ENCODE results near the gene UST. TPM values are rescaled to one million over a fixed set of nuclear protein-coding genes. Genes with fewer than 3 reads are reported as not detected.

The UST gene
- total RNA-seq, 2 donors from 2014 or later = 24.2 to 30.8 TPM

DNA sequence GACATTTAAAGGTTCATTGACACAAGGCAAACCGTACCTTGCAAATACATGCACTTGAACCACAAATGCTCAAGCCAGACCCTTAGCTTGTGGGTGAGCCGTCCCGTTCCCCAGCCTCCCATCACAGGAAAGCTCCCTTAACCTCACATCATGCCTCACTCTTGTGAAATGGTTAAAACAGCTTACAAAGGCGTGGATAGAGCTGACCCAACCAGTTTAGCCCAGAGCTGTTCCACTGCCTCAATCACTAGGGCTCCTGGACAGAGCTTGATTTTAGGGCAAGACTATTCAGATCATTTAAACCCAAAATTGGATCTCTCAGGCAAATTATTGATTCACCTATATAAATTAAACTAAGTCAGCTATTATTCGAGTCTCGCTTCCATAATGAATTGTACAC is 341.1 kb downstream of the UST start:
- no peaks in the 10 kb centered on the region for H3K36me3 ChIP-seq
- ATAC-seq (ENCODE audit: insufficient number of reproducible peaks, low FRiP score, low read depth) (no peak), DNase-seq (ENCODE audit: low spot score) (no peak)
- TF ChIP-seq, protein P1, sequence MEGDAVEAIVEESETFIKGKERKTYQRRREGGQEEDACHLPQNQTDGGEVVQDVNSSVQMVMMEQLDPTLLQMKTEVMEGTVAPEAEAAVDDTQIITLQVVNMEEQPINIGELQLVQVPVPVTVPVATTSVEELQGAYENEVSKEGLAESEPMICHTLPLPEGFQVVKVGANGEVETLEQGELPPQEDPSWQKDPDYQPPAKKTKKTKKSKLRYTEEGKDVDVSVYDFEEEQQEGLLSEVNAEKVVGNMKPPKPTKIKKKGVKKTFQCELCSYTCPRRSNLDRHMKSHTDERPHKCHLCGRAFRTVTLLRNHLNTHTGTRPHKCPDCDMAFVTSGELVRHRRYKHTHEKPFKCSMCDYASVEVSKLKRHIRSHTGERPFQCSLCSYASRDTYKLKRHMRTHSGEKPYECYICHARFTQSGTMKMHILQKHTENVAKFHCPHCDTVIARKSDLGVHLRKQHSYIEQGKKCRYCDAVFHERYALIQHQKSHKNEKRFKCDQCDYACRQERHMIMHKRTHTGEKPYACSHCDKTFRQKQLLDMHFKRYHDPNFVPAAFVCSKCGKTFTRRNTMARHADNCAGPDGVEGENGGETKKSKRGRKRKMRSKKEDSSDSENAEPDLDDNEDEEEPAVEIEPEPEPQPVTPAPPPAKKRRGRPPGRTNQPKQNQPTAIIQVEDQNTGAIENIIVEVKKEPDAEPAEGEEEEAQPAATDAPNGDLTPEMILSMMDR (IDR thresholded peaks at IDR 0.05) = no peak
- no peaks in the 10 kb centered on the region for H3K27me3 ChIP-seq (replicated peaks; ENCODE audit: insufficient read depth)
- no peaks in the 10 kb centered on the region for H3K4me1 ChIP-seq (ENCODE audit: control insufficient read depth in 1 of 2, low read depth in 2 of 2)
- H3K4me3 ChIP-seq = no peak overlapping the region
- H3K27ac ChIP-seq = no peak overlapping the region
- no peaks in the 10 kb centered on the region for H3K9me3 ChIP-seq

DNA sequence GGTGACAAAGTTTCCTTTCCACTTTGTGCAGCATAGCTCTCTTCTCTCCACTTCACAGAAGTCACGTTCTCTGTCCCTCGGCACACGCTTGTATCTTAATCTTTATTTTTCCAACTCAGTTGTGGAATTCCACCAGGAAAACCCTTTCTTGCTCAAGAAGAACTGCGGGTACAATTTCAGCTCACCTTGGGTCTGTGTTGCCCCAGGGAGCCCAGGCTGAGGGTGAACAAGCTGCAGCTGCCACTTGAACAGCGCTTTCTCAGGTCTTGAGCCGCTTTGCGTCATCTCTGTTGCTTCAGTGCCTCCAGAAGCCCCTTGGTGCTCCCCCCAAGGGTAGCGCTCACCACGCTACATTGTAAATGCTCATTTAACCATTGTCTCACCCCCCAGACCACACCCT is 341.5 kb downstream of the UST start:
- Histone ChIP-seq H3K27ac (no peak overlapping the region), H3K4me1 (ENCODE audit: control insufficient read depth in 1 of 2, low read depth in 2 of 2) (no peaks in the 10 kb centered on the region), H3K36me3 (no peaks in the 10 kb centered on the region), H3K9me3 (no peaks in the 10 kb centered on the region), H3K27me3 (replicated peaks; ENCODE audit: insufficient read depth) (no peaks in the 10 kb centered on the region), H3K4me3 (no peak overlapping the region)
- TF ChIP-seq, protein P1 (IDR thresholded peaks at IDR 0.05) = no peak
- ATAC-seq (ENCODE audit: insufficient number of reproducible peaks, low FRiP score, low read depth) = no peak
- no peak for DNase-seq (ENCODE audit: low spot score)

DNA sequence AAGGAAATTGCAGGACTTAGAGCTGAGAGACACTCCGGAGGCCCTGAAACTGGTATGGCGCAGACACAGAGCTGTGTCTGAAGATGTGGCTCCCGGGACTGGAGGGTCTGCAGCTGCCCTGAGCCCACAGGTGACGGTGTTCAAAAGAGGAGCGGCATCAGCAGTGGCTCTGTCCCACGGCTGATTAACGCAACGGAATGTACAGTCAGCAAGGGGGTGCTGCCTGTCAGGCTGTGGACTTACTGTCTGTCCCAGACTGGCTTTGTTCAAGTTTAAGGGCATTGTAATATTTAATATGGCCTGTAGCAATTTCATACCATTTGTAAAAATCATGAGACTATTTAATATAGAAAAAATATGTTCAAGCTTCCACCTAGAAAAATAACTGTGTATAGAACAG is 342.7 kb downstream of the UST start:
- TF ChIP-seq, protein P1 (IDR thresholded peaks at IDR 0.05) = no peak
- peaks cover 2 to 11% of the 10 kb centered on the region in 2 donors for H3K4me1 ChIP-seq (ENCODE audit: control insufficient read depth in 1 of 2, low read depth in 2 of 2)
- H3K9me3 ChIP-seq = no peaks in the 10 kb centered on the region
- no peak overlapping the region for H3K4me3 ChIP-seq
- no peak overlapping the region for H3K27ac ChIP-seq
- no peak for ATAC-seq (ENCODE audit: insufficient number of reproducible peaks, low FRiP score, low read depth)
- no peaks in the 10 kb centered on the region for H3K36me3 ChIP-seq
- H3K27me3 ChIP-seq (replicated peaks; ENCODE audit: insufficient read depth) = no peaks in the 10 kb centered on the region
- no peak for DNase-seq (ENCODE audit: low spot score)

DNA sequence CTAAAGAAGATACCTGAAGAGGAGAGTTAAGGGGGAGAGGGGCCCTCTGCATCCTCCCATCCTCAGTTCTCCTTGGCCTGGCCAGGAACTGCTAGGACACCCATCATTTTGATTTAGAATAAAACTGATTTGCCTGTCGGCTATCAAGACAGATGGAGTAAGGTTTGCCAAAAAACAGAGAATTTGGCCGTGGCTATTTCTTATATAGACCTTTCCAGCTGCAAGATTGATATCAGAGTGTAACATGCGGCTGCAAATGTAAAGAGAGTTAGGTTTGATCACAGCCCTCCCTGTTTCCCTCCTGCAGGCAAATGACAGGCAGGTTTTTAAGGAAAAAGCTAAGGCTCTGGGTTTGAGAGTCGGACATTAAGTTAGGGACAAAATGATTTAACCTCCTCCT is 344.1 kb downstream of the UST start:
- Histone ChIP-seq H3K4me3 (no peak overlapping the region), H3K27me3 (replicated peaks; ENCODE audit: insufficient read depth) (no peaks in the 10 kb centered on the region), H3K4me1 (ENCODE audit: control insufficient read depth in 1 of 2, low read depth in 2 of 2) (peaks cover 9 to 22% of the 10 kb centered on the region in 2 donors), H3K36me3 (no peaks in the 10 kb centered on the region), H3K9me3 (no peaks in the 10 kb centered on the region), H3K27ac (no peak overlapping the region)
- no peak for DNase-seq (ENCODE audit: low spot score)
- TF ChIP-seq, protein P1 (IDR thresholded peaks at IDR 0.05) = no peak
- ATAC-seq (ENCODE audit: insufficient number of reproducible peaks, low FRiP score, low read depth) = no peak

DNA sequence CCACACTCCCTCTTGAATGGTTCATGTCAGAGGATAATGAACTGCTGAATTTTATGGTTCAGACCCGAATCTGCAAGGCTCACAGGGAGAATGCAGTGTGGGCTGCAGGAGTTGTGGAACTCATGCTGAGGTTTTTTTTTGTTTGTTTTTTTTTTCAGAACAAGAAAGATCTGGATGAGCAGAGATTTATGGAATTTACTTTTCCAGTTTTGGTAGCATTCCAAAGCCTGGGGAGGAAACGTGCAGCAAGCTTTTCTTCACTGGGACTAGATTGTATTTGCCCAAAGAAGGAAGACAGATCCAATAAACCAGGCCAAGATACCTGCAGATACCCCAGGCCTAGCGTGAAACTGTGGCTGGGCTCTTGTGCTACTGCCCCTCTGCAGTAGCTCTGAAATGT is 346.8 kb downstream of the UST start:
- ATAC-seq (ENCODE audit: insufficient number of reproducible peaks, low FRiP score, low read depth) = no peak
- peaks cover 9 to 22% of the 10 kb centered on the region in 2 donors for H3K4me1 ChIP-seq (ENCODE audit: control insufficient read depth in 1 of 2, low read depth in 2 of 2)
- H3K27ac ChIP-seq = no peak overlapping the region
- DNase-seq (ENCODE audit: low spot score) = no peak
- H3K4me3 ChIP-seq = no peak overlapping the region
- H3K36me3 ChIP-seq = no peaks in the 10 kb centered on the region
- TF ChIP-seq, protein P1 (IDR thresholded peaks at IDR 0.05) = no peak
- H3K27me3 ChIP-seq (replicated peaks; ENCODE audit: insufficient read depth) = no peaks in the 10 kb centered on the region
- H3K9me3 ChIP-seq = peaks cover 3% of the 10 kb centered on the region

Measured in thoracic aorta (tissue), 2 donors.